NOMO-1 treated with DMSO at 0.1 percent for 48 hours (cell line): ENCODE results near the gene NPR2.

Source experiments
- DNase-seq: peaks from one replicate; lab custom pipeline; 2025; ENCODE audit not compliant: unreplicated experiment; lab: John Stamatoyannopoulos, UW

Gene NPR2

DNA sequence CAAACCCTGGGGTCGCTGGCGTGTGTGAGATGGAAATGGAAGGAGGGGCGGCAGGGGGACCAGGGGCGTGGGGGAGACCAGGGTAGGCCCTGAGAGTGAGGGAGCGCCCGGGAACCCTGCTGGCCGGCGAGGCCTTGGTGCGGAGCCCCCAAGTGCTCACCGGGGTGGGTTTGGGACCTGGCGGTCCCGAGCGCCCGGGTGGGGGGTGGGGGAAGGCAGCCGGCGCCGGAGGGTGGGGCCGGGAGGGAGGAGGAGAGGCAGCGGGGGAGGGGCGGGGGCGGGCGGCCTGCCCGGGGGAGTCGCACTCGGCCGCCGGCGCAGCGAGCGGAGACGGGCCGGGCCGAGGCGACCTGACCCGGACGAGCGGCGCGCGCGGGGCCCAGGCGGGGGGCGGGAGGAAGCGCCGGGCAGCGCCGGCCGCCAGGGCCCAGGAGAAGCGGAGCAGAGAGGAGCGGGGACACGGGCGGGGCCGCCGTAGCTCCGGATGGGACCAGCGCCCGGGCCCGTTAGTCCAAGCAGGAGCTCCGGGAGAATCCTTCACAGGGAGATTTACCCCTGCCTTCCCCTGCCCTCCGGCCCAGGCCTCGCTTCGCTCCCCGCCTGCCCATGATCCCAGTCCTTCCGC lies at the start of gene NPR2:
Gene NPR2 (plus strand): TSS at position 295 of the 625 bp plus-strand sequence. CDS start 818 bp downstream, outside the sequence.
- DNase-seq, result no peak

DNA sequence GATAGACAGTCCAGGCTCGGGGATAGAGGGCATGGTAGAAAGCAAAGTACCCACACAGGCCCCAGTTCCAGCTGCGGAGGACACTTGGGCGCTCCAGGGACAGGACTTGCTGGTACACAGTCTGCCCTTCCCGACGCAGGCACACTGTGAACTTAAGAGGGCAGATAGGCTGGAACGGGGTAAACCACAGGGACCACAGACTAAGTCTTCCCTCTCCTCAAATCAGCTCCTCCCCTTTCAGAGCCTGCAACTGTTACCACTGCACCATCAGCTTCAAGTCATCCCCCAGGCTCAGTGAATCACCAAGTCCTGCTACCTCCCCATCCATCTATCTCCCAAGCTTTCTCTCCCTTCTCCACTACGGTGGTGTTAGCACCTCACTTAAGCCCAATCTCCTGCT lies 49.7 kb upstream of the NPR2 start:
- no peak for DNase-seq

DNA sequence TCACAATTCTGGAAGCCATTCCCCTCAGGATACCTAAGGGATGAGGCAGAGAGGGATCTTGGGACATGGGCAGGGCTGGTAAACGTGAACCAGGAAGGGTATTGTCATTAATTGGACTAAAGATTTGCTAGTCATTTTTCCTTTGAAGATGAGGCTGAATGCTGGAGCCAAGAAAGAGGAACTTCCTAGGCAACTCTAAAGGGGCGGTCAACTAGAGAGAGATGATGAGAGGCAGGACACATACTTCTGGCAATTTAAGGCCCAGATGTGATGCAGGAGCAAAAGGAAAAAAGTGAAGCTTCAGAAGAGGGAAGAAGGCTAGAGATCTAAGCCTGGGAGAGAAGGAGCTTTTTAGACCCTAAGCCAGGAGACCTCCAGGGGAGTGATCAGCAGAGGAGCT lies 47.9 kb upstream of the NPR2 start:
- no peak for DNase-seq

DNA sequence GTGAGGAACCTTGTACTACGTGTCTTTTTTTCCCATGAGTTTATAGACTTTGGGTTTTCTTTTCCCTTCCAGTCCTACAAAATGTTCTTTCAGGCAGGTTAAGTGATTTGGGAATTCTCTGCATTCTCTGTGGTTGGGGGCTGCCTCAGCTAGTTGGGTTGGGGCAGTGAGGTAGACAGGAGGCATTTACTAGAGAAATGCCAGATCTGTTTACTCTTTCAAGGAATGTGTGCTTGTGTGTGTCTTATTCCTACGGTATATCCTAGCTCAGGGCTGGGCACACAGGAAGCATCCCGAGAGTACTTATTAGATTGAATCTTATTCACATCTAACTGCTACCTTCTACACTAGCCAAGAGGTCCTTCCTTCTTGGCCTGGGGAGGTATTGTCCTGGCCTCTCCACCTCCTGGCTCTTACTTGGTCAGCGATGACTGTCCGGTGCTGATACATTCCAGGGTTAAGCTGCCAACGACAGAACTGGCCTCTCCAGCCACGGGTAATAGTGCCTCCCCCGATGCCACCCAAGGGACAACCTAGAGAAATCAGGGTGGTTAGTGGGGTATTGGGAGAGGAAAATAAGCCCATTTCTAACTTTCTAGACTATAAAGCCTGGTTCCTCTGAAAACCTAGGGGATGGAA lies 47.4 kb upstream of the NPR2 start:
- DNase-seq, result no peak

DNA sequence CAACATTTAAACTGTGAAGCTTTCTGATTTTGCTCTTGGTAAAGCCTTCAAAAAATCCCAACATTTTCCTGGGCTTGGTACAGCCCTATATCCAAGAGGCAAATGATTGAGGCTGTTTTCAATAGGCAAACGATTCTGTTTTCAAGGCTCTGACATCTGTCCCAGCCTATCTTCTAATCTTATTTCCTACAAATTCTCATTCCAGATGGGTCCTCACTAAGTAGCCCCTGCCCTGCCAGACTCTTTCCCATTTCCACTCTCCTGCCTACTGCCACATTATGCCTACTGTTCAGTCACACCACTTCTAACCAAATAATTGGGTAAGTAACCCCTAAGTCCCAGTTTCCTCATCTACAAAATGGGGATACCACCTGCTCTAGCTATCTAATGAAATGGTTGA lies 45.8 kb upstream of the NPR2 start:
- DNase-seq, result no peak

DNA sequence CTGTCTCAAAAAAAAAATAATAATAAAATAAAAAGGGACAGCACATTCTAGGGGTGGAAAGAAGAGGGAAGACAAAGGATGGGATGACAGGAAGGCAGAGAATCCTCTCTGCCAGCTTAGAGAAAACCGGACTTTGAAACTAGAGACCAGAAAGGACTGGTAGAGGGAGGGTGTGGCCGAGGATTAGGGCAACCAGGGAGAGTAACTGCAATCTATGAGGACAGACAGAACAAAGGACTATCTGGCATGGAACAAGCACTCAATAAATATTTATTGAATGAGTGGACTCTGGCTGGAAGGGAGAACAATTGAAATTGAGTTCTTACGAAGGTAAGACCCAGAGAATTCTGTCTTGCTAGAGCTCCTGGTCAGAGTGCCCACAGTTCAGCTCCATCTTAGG lies 44.8 kb upstream of the NPR2 start:
- no peak for DNase-seq

DNA sequence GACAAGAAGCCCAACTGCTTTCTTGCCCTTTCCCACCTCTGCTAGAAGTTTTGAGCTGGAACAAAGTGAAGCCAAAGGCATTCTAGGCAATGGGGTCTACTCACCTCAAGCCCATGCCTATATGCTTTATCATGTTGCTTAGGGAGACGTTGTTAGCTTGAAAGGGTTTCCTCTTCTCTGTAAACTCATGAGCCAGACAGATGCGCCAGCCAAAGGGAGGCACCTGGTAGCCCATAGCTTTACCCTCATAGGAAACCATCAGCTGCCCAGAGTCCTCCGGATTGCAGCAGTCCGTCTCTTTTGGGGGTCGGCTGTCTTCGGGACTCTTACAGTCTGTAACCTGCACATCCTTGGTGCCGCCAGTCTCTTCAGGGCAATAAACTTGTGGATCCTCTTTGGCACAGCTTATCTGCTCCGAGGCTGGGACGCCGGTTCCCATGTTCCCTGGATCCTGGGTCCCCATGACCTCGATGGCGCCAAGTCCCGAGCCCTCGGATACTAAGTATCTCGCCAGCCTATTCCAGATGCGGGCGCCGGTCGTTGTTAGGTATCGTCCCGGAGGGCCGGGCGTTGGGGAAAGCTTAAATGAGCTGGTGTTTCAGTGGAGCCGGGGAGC lies 43.0 kb upstream of the NPR2 start:
- DNase-seq, result no peak

DNA sequence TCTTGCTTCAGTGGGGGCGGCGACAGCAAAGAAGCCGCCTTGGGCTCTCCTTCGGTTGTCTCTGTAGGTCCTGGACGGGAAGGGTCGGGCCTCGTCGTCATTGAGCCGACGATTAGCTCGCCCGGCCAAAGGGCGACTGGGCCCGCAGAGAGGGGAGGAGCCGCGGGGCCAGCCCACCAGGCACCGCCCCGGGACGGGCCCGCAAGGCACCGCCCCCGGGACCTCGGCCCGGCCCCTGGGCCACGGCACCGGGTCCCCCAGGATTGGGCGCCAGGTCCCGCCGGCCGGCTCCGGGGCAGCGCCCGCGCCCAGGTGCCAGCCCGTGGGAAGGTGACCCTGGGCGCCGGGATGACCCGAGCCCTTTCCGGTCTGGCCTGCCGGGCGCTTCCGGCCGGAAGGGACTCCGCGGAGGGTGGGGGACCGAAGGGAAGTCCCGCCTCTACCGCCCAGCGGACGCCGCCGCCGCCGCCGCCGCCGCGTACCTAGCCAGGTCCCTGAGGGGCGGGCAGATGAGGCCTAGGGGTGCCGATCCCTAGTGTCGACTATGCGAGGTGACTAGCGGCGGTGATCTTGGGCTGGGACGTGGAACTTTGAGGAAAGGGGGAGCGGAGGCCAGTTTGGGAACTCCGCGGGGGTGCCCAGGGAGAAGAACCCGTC lies 42.4 kb upstream of the NPR2 start, which contains the start of the genes GBA2 and RGP1:
Gene GBA2 (minus strand): TSS at position 371 of the 657 bp plus-strand sequence. CDS start 524 bp downstream, outside the sequence.
Gene RGP1 (plus strand): TSS at position 430 of the 657 bp plus-strand sequence. CDS start 469 bp downstream, outside the sequence.
- peak; percentile 79 for DNase-seq

DNA sequence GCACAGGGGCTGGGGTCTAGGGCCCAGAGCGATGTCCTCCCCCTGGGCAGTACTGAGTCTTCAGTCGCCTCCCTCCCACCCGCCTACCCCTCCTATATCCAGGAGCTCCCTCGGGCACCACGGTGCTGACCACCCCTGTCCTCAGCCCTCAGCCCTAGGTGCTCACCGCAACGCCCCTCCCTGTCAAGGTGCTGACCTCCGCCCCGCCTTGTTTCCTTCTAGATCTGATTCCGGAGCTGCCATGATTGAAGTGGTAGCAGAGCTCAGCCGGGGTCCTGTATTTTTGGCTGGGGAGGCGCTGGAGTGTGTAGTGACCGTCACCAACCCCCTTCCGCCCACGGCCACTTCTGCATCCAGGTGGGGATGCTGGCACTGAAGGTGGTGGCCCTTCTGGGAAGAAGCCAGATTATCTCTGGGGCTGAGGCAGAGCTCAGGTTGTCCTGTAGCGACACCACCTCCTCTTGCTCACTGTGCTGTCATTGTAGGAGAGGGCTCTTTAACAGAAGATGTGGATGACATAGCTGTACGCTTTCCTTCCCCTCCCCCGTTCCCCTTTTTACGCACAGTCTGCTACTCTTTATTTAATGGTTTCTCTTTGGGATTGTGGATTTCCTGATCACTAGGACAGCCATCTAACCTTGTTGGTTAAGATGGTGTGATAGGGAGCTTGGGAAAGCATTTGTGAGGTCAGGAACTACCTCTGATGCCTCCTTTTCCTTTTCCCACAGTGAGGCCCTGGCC lies 41.7 kb upstream of the NPR2 start:
- peak; percentile 42 for DNase-seq

DNA sequence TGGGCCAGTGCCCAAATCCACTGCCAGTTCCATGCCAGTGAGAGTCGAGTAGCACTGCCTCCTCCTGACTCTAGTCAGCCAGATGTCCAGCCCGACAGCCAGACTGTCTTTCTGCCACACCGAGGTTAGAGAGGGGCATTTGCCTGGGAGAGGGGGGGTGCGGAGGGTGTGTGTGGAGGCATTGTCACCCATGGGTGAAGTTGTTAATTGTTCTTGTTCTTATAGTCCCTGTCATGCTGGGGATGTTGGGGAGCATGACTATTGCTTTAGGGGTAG lies 41.2 kb upstream of the NPR2 start:
- DNase-seq, result no peak

DNA sequence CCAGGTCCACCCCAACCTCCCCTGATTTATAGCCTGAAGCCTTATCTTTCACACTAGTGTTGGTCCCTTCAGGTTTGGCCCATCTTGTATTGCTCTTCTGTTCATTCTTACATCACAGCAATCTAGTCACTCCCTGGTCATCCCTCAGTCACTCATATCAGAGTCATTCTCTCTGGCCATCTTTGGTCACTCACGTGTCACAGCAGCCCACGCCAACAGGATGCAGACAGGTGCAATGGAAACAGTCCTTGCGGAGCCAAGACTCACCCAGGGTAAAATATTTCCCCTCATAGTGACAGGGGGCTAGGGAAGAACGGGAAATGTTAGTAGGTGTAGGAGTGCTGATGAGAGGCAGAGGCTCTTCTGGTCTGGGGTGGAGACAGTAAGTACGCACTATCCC lies 37.9 kb upstream of the NPR2 start:
- DNase-seq, result no peak

DNA sequence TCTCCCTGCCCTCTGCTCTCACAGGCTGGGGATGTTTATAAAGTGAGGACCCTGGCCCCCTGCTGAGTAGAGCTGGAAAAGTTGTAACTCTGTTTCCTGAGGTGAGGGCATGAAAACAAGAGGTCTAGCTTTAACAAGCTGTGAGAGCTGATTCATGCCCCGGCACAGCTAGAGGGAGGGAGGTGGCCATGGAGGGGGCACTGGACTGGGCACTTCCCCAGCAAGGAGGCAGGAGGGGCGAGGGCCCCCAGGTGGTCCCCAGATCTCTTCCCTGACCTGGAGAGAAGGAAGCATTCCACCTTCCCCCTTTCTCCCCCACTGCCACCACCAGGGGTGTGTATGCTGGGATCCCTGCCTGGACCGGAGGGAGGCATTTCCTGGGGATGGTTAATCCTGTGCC lies 37.1 kb upstream of the NPR2 start, which contains the start of gene MSMP:
Gene MSMP (minus strand): TSS at position 13 of the 400 bp plus-strand sequence. CDS start 147 bp downstream, outside the sequence.
- no peak for DNase-seq

DNA sequence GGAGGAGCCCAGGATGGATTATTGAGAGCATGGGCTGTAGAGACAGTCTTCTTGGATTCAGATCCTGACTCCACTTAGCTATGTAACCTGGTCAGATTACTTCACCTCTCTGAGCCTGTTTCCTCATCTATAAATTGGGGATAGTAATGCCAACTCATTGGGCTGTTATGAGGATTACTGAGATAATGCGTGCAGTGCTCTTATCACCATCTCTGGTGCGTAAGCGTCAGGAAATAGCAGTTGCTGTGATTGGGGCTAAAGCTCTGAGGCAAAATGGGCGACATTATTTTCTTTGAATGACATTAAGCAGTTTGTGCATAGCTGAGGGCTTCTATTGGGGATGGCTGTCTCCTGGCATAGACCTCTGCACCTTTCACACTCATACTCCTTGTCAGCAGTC lies 36.3 kb upstream of the NPR2 start:
- no peak for DNase-seq

DNA sequence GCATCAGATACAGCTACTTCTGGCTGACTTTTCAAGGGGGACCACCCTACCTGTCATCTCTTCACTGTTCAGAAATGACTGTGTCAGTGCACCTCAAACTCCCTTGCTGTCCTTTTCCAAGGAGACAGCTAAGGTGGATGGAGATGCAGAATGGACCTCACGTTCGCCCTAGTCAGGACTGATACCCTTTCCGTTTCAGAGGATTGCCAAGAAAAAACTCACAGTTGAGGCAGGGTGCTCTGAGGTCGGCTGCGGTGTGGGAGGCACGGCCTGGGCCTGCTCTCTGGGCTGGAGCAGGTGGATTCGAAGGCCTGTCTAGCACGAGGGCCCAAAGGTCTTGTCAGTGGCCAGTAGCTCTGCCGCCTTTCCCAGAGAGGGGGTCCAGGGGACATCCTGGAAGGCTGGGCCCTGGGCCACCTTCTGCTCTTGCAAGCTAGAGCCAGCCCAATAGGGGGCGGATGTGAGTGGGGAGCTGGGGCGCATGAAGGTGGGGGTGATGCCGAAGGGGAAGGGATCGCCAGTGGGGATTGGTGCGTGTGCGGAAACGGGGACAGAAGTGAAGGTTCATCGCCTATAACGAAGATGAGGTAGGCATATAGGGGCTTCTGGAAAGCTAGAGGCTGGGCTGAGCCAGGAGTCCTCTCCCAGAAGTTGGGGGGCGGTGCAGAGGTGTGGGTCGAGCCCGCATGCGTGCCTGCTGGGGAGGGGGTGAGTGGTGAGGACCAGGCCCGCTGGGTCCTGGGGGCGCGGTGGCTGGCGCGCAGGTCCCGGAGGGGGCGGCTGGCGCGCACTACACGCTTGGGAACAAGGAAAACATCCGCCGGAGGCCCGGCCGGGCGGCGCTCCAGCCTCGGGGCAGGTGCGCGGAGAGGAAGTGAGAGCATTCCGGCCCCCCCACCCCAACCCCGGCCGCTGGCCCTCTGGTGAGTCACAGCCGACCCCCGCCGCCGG lies 34.8 kb upstream of the NPR2 start:
- DNase-seq, result peak; percentile 73

DNA sequence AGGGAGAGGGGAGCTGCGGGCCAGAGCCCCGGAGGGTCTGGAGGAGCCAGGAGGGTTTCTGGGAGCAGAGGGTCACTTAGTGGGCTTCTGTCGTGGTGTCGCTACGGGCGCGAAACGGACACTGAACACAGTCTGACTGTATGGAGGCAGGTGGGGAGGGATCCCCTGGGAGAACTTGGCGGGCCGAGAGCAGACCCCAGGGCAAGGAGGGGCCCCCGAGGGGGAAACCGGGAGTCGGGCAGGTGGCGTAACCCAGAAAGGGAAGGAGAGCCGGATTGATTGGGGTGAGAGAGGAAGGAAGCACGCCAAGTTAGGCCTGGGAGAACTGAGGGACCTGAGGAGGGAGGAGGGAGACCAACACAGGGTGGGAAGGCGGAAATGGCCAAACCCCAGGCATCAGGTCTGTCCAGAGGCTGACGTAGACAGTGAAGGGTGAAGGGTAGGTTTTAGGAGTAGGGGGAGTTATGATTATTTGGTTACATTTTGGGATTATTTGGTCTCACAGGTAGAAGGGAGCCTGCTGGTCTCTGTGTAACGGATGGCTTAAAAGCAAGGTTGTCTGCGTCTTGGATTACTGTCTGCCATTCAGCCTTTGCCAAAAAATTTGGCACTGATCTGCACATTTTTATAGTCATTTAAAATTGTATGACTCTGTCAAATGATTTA lies 34.0 kb upstream of the NPR2 start:
- peak; percentile 51 for DNase-seq

DNA sequence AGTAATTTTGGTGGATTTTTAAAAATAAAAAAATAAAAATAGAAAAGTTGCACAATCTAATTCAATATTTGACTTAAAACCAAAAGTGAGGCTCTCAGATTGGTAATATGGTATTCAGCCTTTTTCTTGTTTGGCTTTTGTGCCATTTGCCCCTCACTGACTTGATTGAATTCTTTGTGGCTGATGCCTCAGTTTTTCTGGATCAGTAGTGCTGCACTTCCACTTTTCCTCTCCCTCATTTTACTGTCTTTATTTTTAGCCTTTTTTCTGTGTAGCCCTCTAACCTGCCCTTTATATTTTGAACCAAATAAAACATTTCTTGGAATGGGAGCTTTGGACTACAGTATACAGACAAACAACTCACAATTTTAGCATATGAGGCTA lies 33.5 kb upstream of the NPR2 start:
- no peak for DNase-seq

DNA sequence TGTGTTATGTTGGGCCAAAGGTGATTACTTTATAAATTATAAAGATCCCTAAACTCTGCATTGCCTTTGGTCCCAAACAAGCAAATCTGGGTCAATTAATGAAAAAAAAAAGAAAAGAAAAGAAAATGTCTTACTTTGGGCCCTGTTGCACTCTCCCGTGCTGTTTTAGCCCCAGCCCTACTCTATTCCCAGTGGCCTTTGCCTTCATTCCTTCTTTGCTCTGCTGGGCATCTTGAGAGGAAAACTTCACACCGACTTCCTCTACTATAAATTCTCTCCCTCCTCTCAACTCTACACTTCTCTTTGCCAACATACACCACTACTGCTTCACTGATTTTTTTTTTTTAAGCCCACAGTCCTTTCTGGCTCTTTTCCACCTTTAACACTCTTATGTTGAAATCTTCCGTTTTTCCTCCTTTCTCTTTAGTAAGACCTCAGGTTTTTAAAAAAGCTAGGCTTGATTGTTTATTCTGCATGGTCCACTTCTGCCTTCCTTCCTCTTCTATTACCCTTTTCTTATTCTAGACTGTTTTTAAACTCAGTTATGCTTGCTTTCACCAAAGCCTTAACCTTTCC lies 32.8 kb upstream of the NPR2 start:
- peak; percentile 40 for DNase-seq

DNA sequence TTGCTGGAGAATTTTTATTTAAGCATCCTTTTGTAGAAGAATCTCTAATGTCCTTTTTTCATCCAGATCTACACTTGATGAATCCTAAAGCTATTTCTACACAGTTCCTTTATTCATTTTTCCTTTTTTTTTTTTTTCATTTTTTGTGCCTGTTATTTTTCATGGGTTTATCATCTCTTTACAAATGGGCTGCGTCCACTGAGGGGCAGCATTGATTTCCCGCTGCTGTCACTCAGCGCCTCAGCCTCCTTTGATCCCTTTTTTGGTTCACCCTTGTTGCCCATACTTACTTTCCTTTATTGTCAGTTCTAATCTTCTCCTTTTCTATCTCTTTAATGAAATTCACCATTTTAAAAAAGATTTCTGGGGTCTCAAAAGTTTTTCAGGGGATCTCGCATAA lies 31.6 kb upstream of the NPR2 start:
- DNase-seq, result no peak

DNA sequence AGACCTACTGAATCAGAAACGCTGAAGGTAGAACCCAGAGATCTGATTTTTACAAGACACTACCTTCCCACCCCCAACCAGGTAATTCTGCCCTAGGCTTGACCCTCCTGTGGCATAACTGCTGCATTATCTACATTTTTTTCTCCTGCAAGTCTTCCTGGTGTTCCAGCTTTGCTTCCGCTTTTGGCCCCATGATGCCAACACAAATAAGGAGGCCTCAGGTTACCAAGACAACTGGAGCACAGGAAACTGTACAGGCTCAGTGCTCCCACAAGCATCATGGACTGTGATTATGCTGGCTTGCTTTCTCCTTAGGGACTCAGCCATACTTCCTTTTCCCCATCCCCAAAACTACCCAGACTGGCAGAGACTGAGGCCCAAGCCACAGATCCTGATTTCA lies 30.7 kb upstream of the NPR2 start:
- DNase-seq, result no peak
